SK-MEL-5 (cell line): ENCODE data around the gene SYK. TPM values are rescaled to one million over a fixed set of nuclear protein-coding genes. Genes with fewer than 3 reads are reported as not detected.
"Not testable (repeated sequence)": the region's sequence is repeated elsewhere in the genome, so short reads cannot be mapped to it uniquely, and the experiment has no call there.

ENCODE experiments used
- DNase-seq: peaks from one replicate; pipeline ENCODE4 v3.0.0-alpha.2; 2016; ENCODE audit warnings: low read depth, low spot score
- in situ Hi-C: cut with HindIII; loops from 2 replicates; pipeline ENCODE4 v1.10.0; 2016; ENCODE audit warnings: low sequenced_read_pairs, high pct_unique_total_duplicates, low pct_unique_long_range_greater_than_20kb
- total RNA-seq: library from RNA; depleted of rRNA; stranded (reverse); fragments of >200 nt; shearing (Covaris generic); gene quantifications from 2 replicates; pipeline ENCODE4 v1.2.3, GENCODE V29; 2014

The SYK gene
- total RNA-seq, 1 experiment from 2014 or later, result 0.74 TPM

GRCh38 chr9:90882991-90883600 lies 81.5 kb downstream of the SYK start:
- DNase-seq, result no peak
- in situ Hi-C loops, result no loop called here

DNA sequence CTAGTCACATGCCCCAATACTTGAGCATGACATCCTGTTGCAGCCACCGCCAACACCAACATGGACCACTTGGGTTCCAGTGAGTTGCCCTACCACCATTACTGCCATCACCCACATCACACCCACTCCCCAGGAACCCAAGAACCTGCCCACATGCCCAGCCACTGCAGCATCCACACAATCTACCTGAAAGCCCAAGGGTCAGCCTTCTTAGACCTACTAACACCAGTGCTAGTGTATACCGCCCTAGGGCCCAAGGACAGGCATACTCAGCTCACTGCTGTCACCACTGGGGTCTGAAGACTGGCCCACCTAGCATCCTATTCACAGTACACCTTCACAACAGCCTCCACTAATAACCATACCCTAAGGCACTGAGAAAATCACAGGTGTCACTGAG lies 82.0 kb downstream of the SYK start:
- in situ Hi-C loops, result no loop called here
- DNase-seq, result no peak

GRCh38 chr9:90884178-90884577 lies 82.6 kb downstream of the SYK start:
- in situ Hi-C loops, result no loop called here
- no peak for DNase-seq

- DNase-seq, in situ Hi-C loops: not testable (repeated sequence)
Measured at GRCh38 chr9:90886868-90887267, 85.2 kb downstream of the SYK start.

DNA sequence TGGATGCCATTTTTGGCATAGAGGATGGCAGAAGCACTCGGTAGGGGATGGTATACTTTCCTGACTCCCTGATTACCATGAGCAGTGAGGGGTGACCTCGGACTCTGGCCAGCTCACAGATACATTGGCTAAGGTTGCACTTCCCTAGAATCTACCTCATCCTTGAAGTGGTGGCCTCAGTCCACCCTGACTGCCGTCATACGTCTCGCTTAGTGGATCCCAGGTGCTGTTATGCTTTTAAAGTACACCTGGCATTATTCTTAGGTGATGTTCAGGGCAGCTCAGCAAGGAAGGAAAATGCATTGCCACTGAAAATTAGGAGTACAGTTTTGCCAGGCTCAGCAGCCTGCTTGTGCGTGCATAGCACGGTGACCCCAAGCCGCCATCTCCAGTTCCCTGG lies 87.3 kb downstream of the SYK start:
- DNase-seq, result no peak

DNA sequence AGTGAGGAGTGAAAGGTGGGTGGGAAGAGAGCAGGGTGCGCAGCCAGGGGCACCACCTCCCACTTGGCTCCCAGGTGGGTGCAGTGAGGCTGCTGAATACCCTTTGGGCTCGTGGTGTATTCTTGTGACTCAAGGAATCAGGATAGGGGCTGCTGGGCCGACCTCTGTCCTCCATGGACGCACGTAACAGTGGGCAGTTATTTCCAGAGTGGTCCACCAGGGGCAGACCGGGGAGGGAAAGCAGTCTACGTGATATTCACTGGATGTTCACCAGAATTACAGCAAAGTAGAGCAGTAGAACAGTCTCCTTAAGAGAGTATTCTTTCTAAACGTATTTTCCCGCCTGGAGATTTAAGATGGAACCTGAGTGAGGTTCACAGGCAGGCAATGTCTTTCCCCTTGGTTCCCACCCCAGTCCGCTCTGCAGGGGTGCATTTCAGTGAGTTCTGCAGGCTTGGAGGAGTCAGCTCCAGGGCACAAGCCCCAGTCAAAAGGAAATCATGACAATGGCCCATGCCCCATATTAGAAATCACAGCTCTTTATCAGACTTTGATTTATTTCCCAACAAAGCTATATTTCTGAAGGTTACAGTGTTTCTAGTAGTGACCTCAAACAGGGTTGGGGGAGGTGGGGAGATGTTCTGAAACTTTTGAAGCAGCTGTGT lies 88.7 kb downstream of the SYK start:
- DNase-seq, result peak; percentile 24
- in situ Hi-C loops, result no loop called here

More for the DNA sequence above, 87.3 kb downstream of the SYK start:
- in situ Hi-C loops, result no loop called here

GRCh38 chr9:90891308-90892040 lies 89.9 kb downstream of the SYK start:
- no peak for DNase-seq
- in situ Hi-C loops, result no loop called here

DNA sequence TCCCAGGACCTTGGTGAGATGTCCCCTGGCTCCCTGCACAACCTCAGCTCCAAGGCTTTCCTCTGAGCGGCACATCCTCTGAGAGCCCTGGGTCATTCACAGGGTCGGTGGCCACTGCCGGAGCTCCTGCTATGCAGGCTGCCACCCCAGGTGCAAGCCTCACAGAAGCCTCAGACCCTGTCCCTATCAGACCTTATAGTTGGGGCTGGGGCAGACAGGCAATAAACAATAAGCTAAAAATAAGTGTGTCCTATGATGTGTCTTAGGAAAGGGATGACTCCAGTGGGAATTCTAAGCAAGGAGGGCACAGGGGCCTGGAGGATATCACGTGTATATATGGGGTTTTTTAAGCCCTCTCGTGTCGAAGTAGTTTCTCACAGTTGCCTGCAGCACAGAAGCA lies 91.3 kb downstream of the SYK start:
- no peak for DNase-seq
- in situ Hi-C loops, result no loop called here

- no peak for DNase-seq
Measured at GRCh38 chr9:90893706-90894105, 92.1 kb downstream of the SYK start.

GRCh38 chr9:90894986-90895687 lies 93.5 kb downstream of the SYK start:
- in situ Hi-C loops, result no loop called here

More at GRCh38 chr9:90893706-90894105, 92.1 kb downstream of the SYK start:
- in situ Hi-C loops, result no loop called here

GRCh38 chr9:90895786-90896185 lies 94.2 kb downstream of the SYK start:
- no peak for DNase-seq
- in situ Hi-C loops, result no loop called here

More at GRCh38 chr9:90894986-90895687, 93.5 kb downstream of the SYK start:
- peak; percentile 65 for DNase-seq

- in situ Hi-C loops, result no loop called here
- no peak for DNase-seq
Measured at GRCh38 chr9:90896231-90896630, 94.6 kb downstream of the SYK start.

GRCh38 chr9:90898228-90898627 lies 96.6 kb downstream of the SYK start:
- in situ Hi-C loops, result no loop called here
- DNase-seq, result peak; percentile 42

GRCh38 chr9:90899287-90899686 lies 97.7 kb downstream of the SYK start:
- DNase-seq, result no peak
- in situ Hi-C loops, result no loop called here

GRCh38 chr9:90900130-90900529 lies 98.5 kb downstream of the SYK start:
- no peak for DNase-seq
- in situ Hi-C loops, result no loop called here

DNA sequence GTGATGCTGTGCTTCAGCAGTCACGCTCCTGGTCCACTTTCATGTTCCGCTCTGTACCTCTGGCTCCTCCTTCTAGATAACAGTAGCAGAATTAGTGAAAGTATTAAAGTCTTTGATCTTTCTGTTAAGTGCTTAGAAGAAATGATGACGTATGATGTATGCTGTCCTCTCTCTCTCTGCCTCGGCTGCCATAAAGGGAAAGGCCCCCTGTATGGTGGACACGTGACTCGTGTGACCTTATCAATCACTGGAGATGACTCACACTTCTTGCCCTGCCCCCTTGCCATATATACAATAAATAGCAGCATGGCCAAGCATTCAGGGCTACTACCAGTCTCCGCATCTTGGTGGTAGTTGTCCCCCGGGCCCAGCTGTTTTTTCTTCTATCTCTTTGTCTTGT lies 100.3 kb downstream of the SYK start:
- in situ Hi-C loops, result no loop called here
- no peak for DNase-seq

- no peak for DNase-seq
- in situ Hi-C loops, result no loop called here
Measured at GRCh38 chr9:90903766-90904424, 102.3 kb downstream of the SYK start.
